HG03066 (cell line): ENCODE data around the gene SIPA1L2.

Experiments used
- ATAC-seq: cut with Tn5 transposase; IDR thresholded peaks from one replicate; pipeline ENCODE4 v1.9.1; 2021; ENCODE audit warnings: low read depth; ENCODE audit not compliant: unreplicated experiment

SIPA1L2 gene

GRCh38 chr1:232644209-232644608, 14.3 kb upstream of the SIPA1L2 start:
- no peak for ATAC-seq

DNA sequence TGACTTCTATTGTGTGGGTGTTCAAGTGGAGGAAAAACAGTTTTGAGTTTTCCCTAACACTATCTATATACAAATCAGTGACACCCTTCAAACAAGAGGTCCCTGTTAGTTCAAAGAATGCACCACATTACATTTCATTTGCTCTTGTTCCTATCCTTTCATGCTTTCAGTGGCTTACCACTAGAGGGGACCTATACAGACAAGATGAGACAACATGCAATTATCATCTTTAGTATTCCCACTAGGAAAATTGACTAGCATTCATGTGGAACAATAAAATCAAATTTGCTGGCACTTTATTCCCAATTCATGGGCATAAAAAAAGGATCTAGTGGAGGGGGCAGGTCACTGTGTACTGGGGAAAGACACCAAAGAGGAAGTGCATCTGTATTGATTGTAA, 13.3 kb upstream of the SIPA1L2 start:
- no peak for ATAC-seq

GRCh38 chr1:232641507-232641906, 11.6 kb upstream of the SIPA1L2 start:
- ATAC-seq, result no peak

DNA sequence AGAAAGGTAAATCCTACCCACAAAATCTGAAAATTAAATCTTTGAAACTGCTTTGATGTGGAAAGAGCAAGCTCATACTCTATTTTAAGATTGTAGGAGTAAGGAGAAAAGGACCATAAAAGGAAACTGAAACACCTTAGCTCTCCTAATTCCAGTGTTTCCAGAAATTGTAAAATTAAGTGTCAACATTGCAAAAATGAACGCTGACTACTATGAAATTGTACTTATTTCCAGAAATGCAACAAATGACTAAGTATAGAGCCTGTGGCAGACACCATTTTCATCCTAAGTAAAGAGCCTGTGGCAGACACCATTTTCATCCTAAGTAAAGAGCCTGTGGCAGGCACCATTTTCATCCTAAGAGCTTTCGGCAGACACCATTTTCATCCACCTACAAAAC, 6.9 kb upstream of the SIPA1L2 start:
- ATAC-seq, result no peak

DNA sequence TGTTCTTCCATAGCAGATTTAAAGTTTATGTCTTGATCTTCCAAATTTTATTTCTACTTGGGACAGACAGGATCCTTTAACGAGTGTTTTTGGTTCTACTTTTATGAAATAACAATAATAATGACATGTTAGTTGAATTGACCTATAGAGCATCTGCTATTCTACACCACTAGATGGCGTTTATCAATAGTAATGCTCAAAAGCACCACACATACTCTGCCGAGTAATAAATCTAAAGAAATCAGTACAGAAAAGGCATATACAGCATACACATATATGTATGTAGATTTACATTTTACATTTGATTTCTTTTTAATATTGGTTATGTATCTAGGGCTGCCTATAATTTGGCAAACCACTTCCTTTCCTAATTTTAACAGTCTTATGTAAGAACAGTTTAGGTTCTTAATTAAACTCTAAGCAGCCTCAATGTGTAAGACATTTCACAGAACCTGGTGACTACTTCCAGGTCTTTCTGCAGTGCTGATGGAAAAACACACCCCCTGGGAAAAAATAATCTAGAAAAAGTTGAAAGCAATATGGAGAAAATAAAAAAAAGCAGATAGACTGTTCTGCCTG, 5.9 kb upstream of the SIPA1L2 start:
- ATAC-seq, result peak; percentile 70

DNA sequence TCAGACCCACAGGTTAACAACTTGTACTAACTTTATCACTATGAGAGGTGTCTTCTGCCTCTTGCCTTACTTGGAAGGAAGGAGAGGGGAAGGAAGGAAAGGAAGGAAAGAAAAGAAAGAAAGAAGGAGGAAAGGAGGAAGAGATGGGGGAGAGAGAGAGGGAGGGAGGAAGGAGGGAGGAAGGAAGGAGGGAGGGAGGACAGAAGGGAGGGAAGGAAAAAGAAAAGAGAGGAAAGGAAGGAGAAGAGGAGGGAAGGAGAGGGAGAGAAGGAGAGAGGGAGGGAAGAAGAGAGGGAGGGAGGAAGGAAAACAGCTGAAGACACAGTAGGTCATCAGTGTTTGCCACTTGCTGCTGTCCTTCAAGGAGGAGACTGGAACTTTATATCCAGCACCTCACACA, 5.3 kb upstream of the SIPA1L2 start:
- ATAC-seq, result no peak

- ATAC-seq, result no peak
Observed at GRCh38 chr1:232634096-232634495, 4.2 kb upstream of the SIPA1L2 start.

GRCh38 chr1:232630894-232631195, 912 bp upstream of the SIPA1L2 start:
- no peak for ATAC-seq

DNA sequence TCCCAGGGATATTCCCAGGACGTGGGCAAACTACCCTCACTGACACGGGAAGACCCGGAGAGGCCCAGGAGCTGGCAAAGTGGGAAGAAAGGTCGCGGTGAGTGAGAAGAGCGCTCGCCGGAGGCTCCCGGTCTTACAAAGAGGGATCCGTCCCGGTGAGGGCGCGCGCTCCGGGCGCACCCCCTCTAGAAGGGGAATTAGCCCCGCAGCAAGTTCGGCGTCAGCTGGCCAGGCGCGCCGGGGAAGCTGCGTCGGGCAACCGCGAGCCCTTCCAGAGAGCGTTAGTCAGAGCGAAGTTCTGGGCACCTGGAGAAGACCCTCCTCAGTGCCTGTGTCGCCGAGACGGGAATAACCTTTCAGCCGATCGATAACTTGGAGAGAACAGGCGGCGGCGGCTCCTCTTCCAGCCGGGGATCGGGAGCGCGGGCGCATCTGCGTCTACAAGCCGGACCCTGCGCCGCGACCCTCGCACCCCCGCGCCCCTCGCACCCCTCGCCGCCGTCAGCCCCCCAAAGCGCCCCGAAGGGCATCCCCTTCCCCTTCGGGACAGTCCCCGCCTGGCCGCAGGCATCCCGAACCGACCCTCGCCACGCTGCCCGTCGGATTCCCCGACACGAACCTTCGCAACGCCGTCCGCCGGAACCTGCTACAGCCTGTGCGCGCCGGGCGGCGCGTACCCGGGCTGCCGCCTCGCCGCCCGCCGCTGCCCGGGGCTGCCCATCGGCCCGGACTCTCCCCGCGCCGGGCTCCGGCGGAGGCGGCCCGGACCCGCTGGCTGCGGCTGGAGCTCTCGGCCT, 485 bp downstream of the SIPA1L2 start:
- no peak for ATAC-seq

- ATAC-seq, result no peak
Observed at GRCh38 chr1:232628335-232629249, 1.3 kb downstream of the SIPA1L2 start.

GRCh38 chr1:232627645-232628334, 2.1 kb downstream of the SIPA1L2 start:
- no peak for ATAC-seq

DNA sequence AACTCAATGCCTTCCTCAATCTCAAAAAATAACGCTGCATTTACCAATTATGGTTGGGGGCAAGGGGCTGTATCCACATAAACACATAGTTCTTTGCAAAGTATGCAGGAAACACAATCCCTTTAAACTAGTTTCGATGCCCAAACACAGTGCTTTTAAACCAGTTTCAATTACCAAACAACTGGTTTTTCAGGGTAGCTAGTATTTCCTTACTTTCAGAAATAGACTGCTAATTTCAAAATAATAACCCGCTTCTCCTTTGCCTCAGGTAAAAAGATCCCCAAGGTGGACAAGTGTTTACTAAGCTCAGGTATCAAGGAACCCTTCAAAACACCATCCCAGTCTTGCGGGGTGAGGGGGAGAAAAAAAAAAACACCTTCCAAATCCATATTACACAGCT, 2.8 kb downstream of the SIPA1L2 start:
- no peak for ATAC-seq

GRCh38 chr1:232626452-232626851, 3.5 kb downstream of the SIPA1L2 start:
- ATAC-seq, result no peak

- no peak for ATAC-seq
Observed at GRCh38 chr1:232625319-232625868, 4.5 kb downstream of the SIPA1L2 start.

GRCh38 chr1:232624546-232625281, 5.2 kb downstream of the SIPA1L2 start:
- ATAC-seq, result no peak

DNA sequence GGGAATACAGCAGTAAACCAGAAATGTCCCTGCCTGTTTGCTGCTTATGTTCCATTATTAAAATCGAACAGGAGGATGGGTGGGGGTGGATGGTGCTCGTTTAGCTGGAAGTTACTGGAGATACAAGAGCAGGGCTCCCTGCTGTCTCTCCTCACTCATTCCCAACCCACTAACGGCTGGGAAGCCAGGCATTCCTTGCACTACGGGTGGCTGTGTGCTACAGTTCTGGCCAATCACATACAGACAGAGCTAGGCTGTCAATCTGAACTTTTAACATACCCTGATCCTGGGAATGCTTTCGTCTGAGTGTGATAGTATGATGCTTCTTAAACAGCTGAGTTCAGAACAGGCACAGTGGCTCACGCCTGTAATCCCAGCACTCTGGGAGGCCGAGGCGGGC, 7.0 kb downstream of the SIPA1L2 start:
- no peak for ATAC-seq

GRCh38 chr1:232622378-232622777, 7.6 kb downstream of the SIPA1L2 start:
- ATAC-seq, result no peak

DNA sequence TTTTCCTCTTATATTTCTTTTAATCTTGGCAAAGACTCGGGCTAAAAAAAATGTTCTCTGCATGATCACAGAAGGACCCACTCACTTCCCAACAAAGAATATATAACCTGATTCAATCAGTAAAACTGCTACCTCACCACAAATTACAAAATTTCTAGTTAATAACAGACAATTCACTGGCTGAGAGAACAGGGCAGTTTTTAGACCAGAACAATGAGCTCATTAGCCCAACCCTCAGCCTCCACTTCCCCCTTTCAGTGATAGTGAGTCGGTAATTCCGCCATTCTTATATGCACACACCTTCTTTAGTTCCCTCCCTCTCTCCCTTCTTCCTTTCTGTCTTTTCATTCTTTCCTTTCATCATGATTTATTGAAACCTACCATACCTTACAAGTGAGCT, 8.9 kb downstream of the SIPA1L2 start:
- ATAC-seq, result no peak

- no peak for ATAC-seq
Observed at GRCh38 chr1:232620356-232620969, 9.5 kb downstream of the SIPA1L2 start.

- ATAC-seq, result no peak
Observed at GRCh38 chr1:232617237-232617636, 12.7 kb downstream of the SIPA1L2 start.
